IMR-90 (cell line): ENCODE measurements around the gene KRT37. TPM values are rescaled to one million over a fixed set of nuclear protein-coding genes. Genes with fewer than 3 reads are reported as not detected.
A peak's percentile ranks its signal among the peaks of the same experiment; 100 is the strongest.

Source experiments
- ATAC-seq: fragments of 200-7000 bp; cut with Tn5 transposase; 2 replicates; pipeline ENCODE4 v1.9.1; 2020; ENCODE audit warnings: low read depth, mild to moderate bottlenecking, moderate library complexity
- BruUV-seq: library from RNA; stranded (reverse); fragments of 400-500 nt; replicated peaks from 2 replicates; lab custom pipeline; 2021; lab: Mats Ljungman, UMichigan
- CTCF ChIA-PET: fragments of 300-600 bp; formaldehyde crosslinking; extraction: SDS; loops from one replicate; lab custom pipeline; 2021; ENCODE audit warnings: antibody characterized with exemption; lab: Yijun Ruan, JAX
- POLR2A ChIA-PET: fragments of 300-600 bp; sonication (Branson Sonifier 250); formaldehyde crosslinking; loops from one replicate; lab custom pipeline; 2022; ENCODE audit warnings: antibody characterized with exemption; ENCODE audit not compliant: unreplicated experiment; lab: Charles Lee
- DNase-seq: peaks from one replicate; pipeline ENCODE4 v3.0.0; 2013
- H2AFZ ChIP-seq: replicated peaks from 2 replicates; pipeline ENCODE3; 2013; ENCODE audit warnings: low read length, mild to moderate bottlenecking; ENCODE audit not compliant: poor library complexity
- H2AK5ac ChIP-seq: 2 replicates; pipeline ENCODE4 v1.6.1; 2013; ENCODE audit warnings: low read depth, low read length, inconsistent platforms
- H2AK9ac ChIP-seq: replicated peaks from 2 replicates; pipeline ENCODE3; 2013; ENCODE audit warnings: mild to moderate bottlenecking, low read depth, low read length, moderate library complexity; ENCODE audit not compliant: poor library complexity
- H2BK120ac ChIP-seq: 2 replicates; pipeline ENCODE4 v1.6.1; 2013; ENCODE audit warnings: low read depth, low read length, inconsistent platforms
- H2BK15ac ChIP-seq: 3 replicates; pipeline ENCODE4 v1.6.1; 2013; ENCODE audit warnings: low read depth, low read length, inconsistent platforms
- H2BK20ac ChIP-seq: 2 replicates; pipeline ENCODE4 v1.6.1; 2013; ENCODE audit warnings: low read depth, mild to moderate bottlenecking, inconsistent platforms, low read length, moderate library complexity
- H2BK5ac ChIP-seq: 2 replicates; pipeline ENCODE4 v1.6.1; 2013; ENCODE audit warnings: mild to moderate bottlenecking, low read depth, low read length, inconsistent platforms; ENCODE audit not compliant: poor library complexity, severe bottlenecking
- H3K14ac ChIP-seq: replicated peaks from 2 replicates; pipeline ENCODE4 v1.6.1; 2013; ENCODE audit warnings: low read depth, low read length, inconsistent platforms
- H3K18ac ChIP-seq: 2 replicates; pipeline ENCODE4 v1.6.1; 2013; ENCODE audit warnings: low read depth, low read length, control low read depth
- H3K23ac ChIP-seq: 2 replicates; pipeline ENCODE4 v1.6.1; 2013; ENCODE audit warnings: low read depth, low read length, inconsistent platforms
- H3K27ac ChIP-seq: 2 replicates; pipeline ENCODE4 v1.5.1; 2013; ENCODE audit warnings: mild to moderate bottlenecking, control low read depth, low read length; ENCODE audit not compliant: insufficient read depth
- H3K27me3 ChIP-seq: 2 replicates; pipeline ENCODE4 v1.6.1; 2013; ENCODE audit warnings: low read length; ENCODE audit not compliant: control insufficient read depth, insufficient read depth
- H3K36me3 ChIP-seq: 2 replicates; pipeline ENCODE4 v1.6.1; 2013; ENCODE audit warnings: low read length, mixed read lengths; ENCODE audit not compliant: control insufficient read depth, insufficient read depth
- H3K4ac ChIP-seq: 2 replicates; pipeline ENCODE4 v1.6.1; 2013; ENCODE audit warnings: low read depth, low read length, inconsistent platforms
- H3K4me1 ChIP-seq: 2 replicates; pipeline ENCODE4 v1.6.1; 2013; ENCODE audit warnings: low read length, mixed read lengths; ENCODE audit not compliant: control insufficient read depth, insufficient read depth
- H3K4me2 ChIP-seq: 2 replicates; pipeline ENCODE4 v1.6.1; 2013; ENCODE audit warnings: low read depth, mild to moderate bottlenecking, control low read depth, low read length, moderate library complexity
- H3K4me3 ChIP-seq: 2 replicates; pipeline ENCODE4 v1.5.1; 2013; ENCODE audit warnings: low read depth, mild to moderate bottlenecking, control low read depth, low read length, moderate library complexity; ENCODE audit not compliant: insufficient read depth
- H3K56ac ChIP-seq: 2 replicates; pipeline ENCODE4 v1.6.1; 2013; ENCODE audit warnings: low read length, inconsistent platforms; ENCODE audit not compliant: insufficient read depth; ENCODE audit errors: extremely low read depth
- H3K79me1 ChIP-seq, 2 experiments: 2 replicates each; pipeline ENCODE4 v1.6.1; 2013; ENCODE audit warnings: low read length in 2 of 2, inconsistent platforms in 1 of 2, low read depth in 1 of 2
- H3K9ac ChIP-seq: 2 replicates; pipeline ENCODE4 v1.6.1; 2013; ENCODE audit warnings: low read depth, low read length, control low read depth
- H3K9me1 ChIP-seq: 2 replicates; pipeline ENCODE4 v1.6.1; 2013; ENCODE audit warnings: low read length, inconsistent platforms; ENCODE audit not compliant: insufficient read depth
- H3K9me3 ChIP-seq: 2 replicates; pipeline ENCODE4 v1.6.1; 2013; ENCODE audit warnings: low read length; ENCODE audit not compliant: control insufficient read depth, insufficient read depth
- H4K20me1 ChIP-seq: 2 replicates; pipeline ENCODE4 v1.6.1; 2013; ENCODE audit warnings: low read length, inconsistent platforms; ENCODE audit not compliant: insufficient read depth
- H4K5ac ChIP-seq: 2 replicates; pipeline ENCODE4 v1.6.1; 2013; ENCODE audit warnings: mild to moderate bottlenecking, low read depth, low read length, control low read depth
- H4K8ac ChIP-seq, 2 experiments: 2 replicates each; pipeline ENCODE4 v1.6.1; 2013; ENCODE audit warnings: low read depth in 2 of 2, low read length in 2 of 2, control low read depth in 1 of 2, inconsistent platforms in 1 of 2
- H4K91ac ChIP-seq: 2 replicates; pipeline ENCODE4 v1.6.1; 2013; ENCODE audit warnings: low read depth, low read length, inconsistent platforms; ENCODE audit not compliant: insufficient read depth
- BHLHE40 ChIP-seq: fragments of 150-350 bp; IDR thresholded peaks from 2 replicates; pipeline ENCODE4 v1.6.1; 2016; ENCODE audit warnings: mild to moderate bottlenecking, low read depth, low read length
- CEBPB ChIP-seq: IDR thresholded peaks from 2 replicates; pipeline ENCODE4 v1.6.1; 2012; ENCODE audit warnings: low read depth, low read length, improper control_type of control experiment
- CHD1 ChIP-seq: IDR thresholded peaks from 2 replicates; pipeline ENCODE4 v1.6.1; 2012; ENCODE audit warnings: low read depth, low read length, improper control_type of control experiment
- FOS ChIP-seq: fragments of 150-350 bp; IDR thresholded peaks from 2 replicates; pipeline ENCODE4 v1.6.1; 2016; ENCODE audit warnings: low read depth, low read length
- MAFK ChIP-seq: IDR thresholded peaks from 2 replicates; pipeline ENCODE4 v1.6.1; 2012; ENCODE audit warnings: low read depth, low read length, improper control_type of control experiment
- MAZ ChIP-seq: IDR thresholded peaks from 2 replicates; pipeline ENCODE4 v1.6.1; 2012; ENCODE audit warnings: low read depth, mild to moderate bottlenecking, low read length, improper control_type of control experiment, moderate library complexity, borderline replicate concordance
- MXI1 ChIP-seq: IDR thresholded peaks from 2 replicates; pipeline ENCODE4 v1.6.1; 2012; ENCODE audit warnings: low read depth, mild to moderate bottlenecking, low read length, moderate library complexity, borderline replicate concordance
- NFE2L2 ChIP-seq: fragments of 150-350 bp; IDR thresholded peaks from 2 replicates; pipeline ENCODE4 v1.6.1; 2016; ENCODE audit warnings: low read depth, mild to moderate bottlenecking, low read length
- POLR2A ChIP-seq: IDR thresholded peaks from 2 replicates; pipeline ENCODE4 v1.6.1; 2012; ENCODE audit warnings: mild to moderate bottlenecking, low read depth, low read length
- RAD21 ChIP-seq: IDR thresholded peaks from 2 replicates; pipeline ENCODE4 v1.6.1; 2012; ENCODE audit warnings: low read length, improper control_type of control experiment
- RCOR1 ChIP-seq: IDR thresholded peaks from 2 replicates; pipeline ENCODE4 v1.6.1; 2012; ENCODE audit warnings: mild to moderate bottlenecking, low read length, improper control_type of control experiment; ENCODE audit not compliant: insufficient replicate concordance
- RFX5 ChIP-seq: IDR thresholded peaks from 2 replicates; pipeline ENCODE4 v1.8.0; 2012; ENCODE audit warnings: low read depth, mild to moderate bottlenecking, low read length, moderate library complexity
- SMC3 ChIP-seq: fragments of 150-350 bp; IDR thresholded peaks from 2 replicates; pipeline ENCODE4 v1.6.1; 2016; ENCODE audit warnings: low read depth, mild to moderate bottlenecking, antibody characterized with exemption, low read length, moderate library complexity
- WGBS, 2 experiments: methylation state at CpG; one replicate each; pipeline versions ENCODE4 v1.1.5 to v1.1.7; 2013; ENCODE audit warnings: missing lambda C conversion rate in 2 of 2; ENCODE audit not compliant: insufficient read length in 1 of 2; ENCODE audit errors: extremely low coverage in 2 of 2; 5-methylcytosine and 5-hydroxymethylcytosine counted together
- dilution Hi-C: fragments of 300-500 bp; cut with HindIII; formaldehyde crosslinking; loops from one replicate; pipeline ENCODE4 v1.14.3; 2018; ENCODE audit warnings: low sequenced_read_pairs; ENCODE audit not compliant: unreplicated experiment
- in situ Hi-C: fragments of 300-500 bp; cut with MboI; formaldehyde crosslinking; loops from 3 replicates; pipeline ENCODE4 v1.14.3; 2019; ENCODE audit warnings: low sequenced_read_pairs, inconsistent platforms, mixed read lengths
- intact Hi-C: fragments of 100-400 bp; cut with micrococcal nuclease; formaldehyde crosslinking; loops from 2 replicates; pipeline ENCODE4 v1.10.0; 2022
- polyA plus RNA-seq, 3 experiments: library from polyadenylated mRNA; depleted of rRNA; stranded (reverse); fragments of >200 nt; gene quantifications; 2 replicates each; pipeline ENCODE4 v1.2.3, GENCODE V29; 2012; ENCODE audit warnings: low replicate concordance in 1 of 3
- total RNA-seq: library from RNA; depleted of rRNA; stranded (reverse); fragments of >200 nt; gene quantifications from 2 replicates; pipeline ENCODE4 v1.2.3, GENCODE V29; 2012
- TF ChIP-seq, protein P1 (sequence below): conservative IDR thresholded peaks from 2 replicates; pipeline ENCODE4 v1.5.1; 2012; ENCODE audit warnings: mild to moderate bottlenecking, low read depth, low read length, improper control_type of control experiment
- TF ChIP-seq, protein P2 (sequence below): fragments of 150-350 bp; IDR thresholded peaks from 2 replicates; pipeline ENCODE4 v1.6.1; 2017; ENCODE audit warnings: mild to moderate bottlenecking, antibody characterized with exemption, low read length, low read depth
- TF ChIP-seq, protein P3 (sequence below): fragments of 150-350 bp; IDR thresholded peaks from 2 replicates; pipeline ENCODE4 v1.6.1; 2016; ENCODE audit warnings: low read depth, mild to moderate bottlenecking, low read length, moderate library complexity, borderline replicate concordance

Gene KRT37
- total and polyA plus RNA-seq, 2 of the 4 experiments (the other 2 are of a cell fraction): not detected

DNA sequence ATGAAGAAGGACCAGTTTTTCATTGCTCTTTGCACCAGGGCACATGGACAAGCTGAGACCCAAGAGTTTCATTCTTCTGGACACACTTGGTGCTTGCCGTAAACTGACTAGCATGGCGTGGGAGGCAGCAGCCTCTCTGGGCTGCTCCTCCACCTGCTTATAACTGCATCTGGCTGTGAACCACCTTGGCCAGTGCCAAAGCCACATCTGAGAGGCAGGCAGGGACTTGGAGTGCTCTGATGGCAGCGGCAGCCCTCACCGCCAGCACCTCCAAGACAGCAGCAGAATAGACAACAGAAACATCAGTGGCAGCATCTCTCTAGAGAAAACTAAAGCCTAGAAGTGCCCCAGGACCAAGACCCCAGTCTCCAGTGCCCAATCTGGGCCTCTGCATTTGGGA lies 4.7 kb downstream of the KRT37 start:
- Histone ChIP-seq H3K79me1 (no peaks in the 10 kb centered on the region), H4K20me1 (no peaks in the 10 kb centered on the region), H4K8ac (peak overlapping the region in 1 of 2 experiments; percentile 9; a peak in 1 of 4 replicates), H3K9ac (no peak overlapping the region), H3K14ac (peak overlapping the region; percentile 32), H2AK9ac (peak overlapping the region; percentile 0), H3K36me3 (no peaks in the 10 kb centered on the region), H3K9me1 (peaks cover 29% of the 10 kb centered on the region), H2BK120ac (peak overlapping the region; percentile 79), H3K4me1 (peaks cover 35% of the 10 kb centered on the region), H2AK5ac (peak overlapping the region; percentile 56), H3K4me3 (no peak overlapping the region), H3K56ac (no peak overlapping the region), H3K23ac (no peak overlapping the region), H3K27ac (no peak overlapping the region), H4K5ac (peak overlapping the region; percentile 33; the same call in 1 of the 2 replicates), H3K9me3 (no peaks in the 10 kb centered on the region), H3K4ac (peak overlapping the region; percentile 63; the same call in 1 of the 2 replicates), H3K4me2 (no peak overlapping the region), H3K27me3 (no peaks in the 10 kb centered on the region), H2BK15ac (peak overlapping the region; percentile 89; the same call in 1 of the 3 replicates), H2AFZ (no peak overlapping the region), H2BK20ac (peak overlapping the region; percentile 93; the same call in 1 of the 2 replicates), H3K18ac (peak overlapping the region; percentile 16; the same call in 1 of the 2 replicates), H2BK5ac (no peak overlapping the region), H4K91ac (peak overlapping the region; percentile 53)
- no peak for DNase-seq
- no TSS peak for BruUV-seq
- in situ Hi-C loops: no loop called here
- WGBS, 2 experiments: 86% methylated on average over 1 of the region's 4 CpGs; no CpG with 5 or more reads in 1 of the 2 experiments
- ChIA-PET POLR2A (no interaction called here), CTCF (interaction anchor here (1.9 kb wide), 1 partner anchor 129 kb away, joined by 4 read pairs; no protein-coding TSS in a partner anchor)
- no peak for TF ChIP-seq SMC3
- TF ChIP-seq RCOR1: no peak
- no peak for TF ChIP-seq MAFK
- no peak for TF ChIP-seq RFX5
- no peak for TF ChIP-seq MXI1
- TF ChIP-seq BHLHE40: no peak
- no peak for TF ChIP-seq POLR2A
- no peak for TF ChIP-seq CEBPB
- TF ChIP-seq, protein P1, sequence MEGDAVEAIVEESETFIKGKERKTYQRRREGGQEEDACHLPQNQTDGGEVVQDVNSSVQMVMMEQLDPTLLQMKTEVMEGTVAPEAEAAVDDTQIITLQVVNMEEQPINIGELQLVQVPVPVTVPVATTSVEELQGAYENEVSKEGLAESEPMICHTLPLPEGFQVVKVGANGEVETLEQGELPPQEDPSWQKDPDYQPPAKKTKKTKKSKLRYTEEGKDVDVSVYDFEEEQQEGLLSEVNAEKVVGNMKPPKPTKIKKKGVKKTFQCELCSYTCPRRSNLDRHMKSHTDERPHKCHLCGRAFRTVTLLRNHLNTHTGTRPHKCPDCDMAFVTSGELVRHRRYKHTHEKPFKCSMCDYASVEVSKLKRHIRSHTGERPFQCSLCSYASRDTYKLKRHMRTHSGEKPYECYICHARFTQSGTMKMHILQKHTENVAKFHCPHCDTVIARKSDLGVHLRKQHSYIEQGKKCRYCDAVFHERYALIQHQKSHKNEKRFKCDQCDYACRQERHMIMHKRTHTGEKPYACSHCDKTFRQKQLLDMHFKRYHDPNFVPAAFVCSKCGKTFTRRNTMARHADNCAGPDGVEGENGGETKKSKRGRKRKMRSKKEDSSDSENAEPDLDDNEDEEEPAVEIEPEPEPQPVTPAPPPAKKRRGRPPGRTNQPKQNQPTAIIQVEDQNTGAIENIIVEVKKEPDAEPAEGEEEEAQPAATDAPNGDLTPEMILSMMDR: no peak
- TF ChIP-seq, protein P2, sequence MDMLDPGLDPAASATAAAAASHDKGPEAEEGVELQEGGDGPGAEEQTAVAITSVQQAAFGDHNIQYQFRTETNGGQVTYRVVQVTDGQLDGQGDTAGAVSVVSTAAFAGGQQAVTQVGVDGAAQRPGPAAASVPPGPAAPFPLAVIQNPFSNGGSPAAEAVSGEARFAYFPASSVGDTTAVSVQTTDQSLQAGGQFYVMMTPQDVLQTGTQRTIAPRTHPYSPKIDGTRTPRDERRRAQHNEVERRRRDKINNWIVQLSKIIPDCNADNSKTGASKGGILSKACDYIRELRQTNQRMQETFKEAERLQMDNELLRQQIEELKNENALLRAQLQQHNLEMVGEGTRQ: no peak
- no peak for TF ChIP-seq NFE2L2
- TF ChIP-seq, protein P3, sequence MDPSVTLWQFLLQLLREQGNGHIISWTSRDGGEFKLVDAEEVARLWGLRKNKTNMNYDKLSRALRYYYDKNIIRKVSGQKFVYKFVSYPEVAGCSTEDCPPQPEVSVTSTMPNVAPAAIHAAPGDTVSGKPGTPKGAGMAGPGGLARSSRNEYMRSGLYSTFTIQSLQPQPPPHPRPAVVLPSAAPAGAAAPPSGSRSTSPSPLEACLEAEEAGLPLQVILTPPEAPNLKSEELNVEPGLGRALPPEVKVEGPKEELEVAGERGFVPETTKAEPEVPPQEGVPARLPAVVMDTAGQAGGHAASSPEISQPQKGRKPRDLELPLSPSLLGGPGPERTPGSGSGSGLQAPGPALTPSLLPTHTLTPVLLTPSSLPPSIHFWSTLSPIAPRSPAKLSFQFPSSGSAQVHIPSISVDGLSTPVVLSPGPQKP: no peak
- no peak for TF ChIP-seq CHD1
- TF ChIP-seq FOS: no peak
- TF ChIP-seq RAD21: no peak
- TF ChIP-seq MAZ: no peak
- intact Hi-C loops: no loop called here
- dilution Hi-C loops: no loop called here
- no peak for ATAC-seq
